SK-N-MC (cell line): ENCODE results near the gene MRPS30.
"Not testable (repeated sequence)": the region's sequence is repeated elsewhere in the genome, so short reads cannot be mapped to it uniquely, and the experiment has no call there.

Source experiments
- DNase-seq: peaks from one replicate; pipeline ENCODE4 v3.0.0-alpha.2; 2011; ENCODE audit warnings: low read depth, low spot score
- H3K27ac ChIP-seq: fragments of 200-600 bp; sonication (generic); 2 replicates; pipeline ENCODE4 v1.5.1; 2016; ENCODE audit warnings: mixed run types
- H3K36me3 ChIP-seq: fragments of 200-600 bp; sonication (generic); 2 replicates; pipeline ENCODE4 v1.6.1; 2017; ENCODE audit warnings: antibody characterized with exemption, low read length, mixed read lengths; ENCODE audit not compliant: insufficient read depth
- H3K4me3 ChIP-seq: fragments of 200-600 bp; sonication (generic); 2 replicates; pipeline ENCODE4 v1.5.1; 2016
- H3K9ac ChIP-seq: fragments of 200-600 bp; sonication (generic); 2 replicates; pipeline ENCODE4 v1.8.0; 2017; ENCODE audit warnings: mixed run types, mixed read lengths; ENCODE audit not compliant: insufficient read length
- H3K9me3 ChIP-seq: fragments of 200-600 bp; sonication (generic); 2 replicates; pipeline ENCODE4 v1.6.1; 2017; ENCODE audit warnings: low read depth, mild to moderate bottlenecking, antibody characterized with exemption, low read length, moderate library complexity, mixed read lengths
- EZH2 ChIP-seq: fragments of 200-600 bp; sonication (generic); IDR thresholded peaks from one replicate; pipeline ENCODE4 v1.6.1; 2017; ENCODE audit warnings: antibody characterized with exemption
- FOXP2 ChIP-seq: optimal IDR thresholded peaks from 2 replicates; pipeline ENCODE3; 2011; ENCODE audit warnings: mild to moderate bottlenecking, moderate library complexity; ENCODE audit not compliant: insufficient read depth; ENCODE audit errors: extremely low read length, control extremely low read depth
- POLR2AphosphoS5 ChIP-seq: IDR thresholded peaks from 2 replicates; pipeline ENCODE4 v1.6.1; 2012; ENCODE audit warnings: mild to moderate bottlenecking, low read depth, low read length, borderline replicate concordance

Gene MRPS30

DNA sequence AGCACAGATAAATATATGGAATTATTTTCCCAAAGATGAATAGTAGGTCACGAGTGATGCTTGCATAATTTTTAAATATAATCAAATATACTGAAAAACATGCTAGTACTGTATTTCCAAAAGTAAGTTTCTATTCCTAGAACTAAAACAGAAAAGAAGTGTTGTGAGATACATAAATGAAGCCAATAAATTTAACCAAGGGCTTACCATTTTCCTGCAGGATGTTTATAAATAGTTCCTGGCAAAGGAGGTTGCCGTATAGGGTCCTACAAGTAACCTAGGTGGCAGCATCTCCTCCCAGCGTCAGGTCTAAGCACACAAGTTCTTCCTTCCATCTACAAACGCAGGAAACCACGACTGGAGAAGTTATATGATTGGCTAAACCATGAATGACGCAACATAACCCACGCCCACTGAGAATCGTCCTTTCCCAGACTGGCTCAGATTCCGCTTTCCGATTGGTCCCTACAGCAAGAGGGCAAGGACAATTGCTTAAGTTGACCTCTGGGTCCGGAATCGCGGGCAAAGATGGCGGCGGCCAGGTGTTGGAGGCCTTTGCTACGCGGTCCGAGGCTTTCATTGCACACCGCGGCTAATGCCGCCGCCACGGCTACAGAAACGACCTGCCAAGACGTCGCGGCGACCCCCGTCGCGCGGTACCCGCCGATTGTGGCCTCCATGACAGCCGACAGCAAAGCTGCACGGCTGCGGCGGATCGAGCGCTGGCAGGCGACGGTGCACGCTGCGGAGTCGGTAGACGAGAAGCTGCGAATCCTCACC, at the start of gene MRPS30:
TSS of gene MRPS30 (plus strand) at position 513 of the 780 bp plus-strand sequence. CDS start at position 529, 16 bp downstream.
- DNase-seq: peak; percentile 98
- Histone ChIP-seq H3K36me3 (peaks cover 30% of the 10 kb centered on the region), H3K9me3 (no peaks in the 10 kb centered on the region), H3K9ac (peak within 1 kb of the TSS; percentile 84), H3K4me3 (peak within 1 kb of the TSS; percentile 99), H3K27ac (peak within 1 kb of the TSS; percentile 54; the same call in 1 of the 2 replicates)
- peak; percentile 89 for TF ChIP-seq POLR2AphosphoS5
- no peak for TF ChIP-seq EZH2
- TF ChIP-seq FOXP2: peak; percentile 79

DNA sequence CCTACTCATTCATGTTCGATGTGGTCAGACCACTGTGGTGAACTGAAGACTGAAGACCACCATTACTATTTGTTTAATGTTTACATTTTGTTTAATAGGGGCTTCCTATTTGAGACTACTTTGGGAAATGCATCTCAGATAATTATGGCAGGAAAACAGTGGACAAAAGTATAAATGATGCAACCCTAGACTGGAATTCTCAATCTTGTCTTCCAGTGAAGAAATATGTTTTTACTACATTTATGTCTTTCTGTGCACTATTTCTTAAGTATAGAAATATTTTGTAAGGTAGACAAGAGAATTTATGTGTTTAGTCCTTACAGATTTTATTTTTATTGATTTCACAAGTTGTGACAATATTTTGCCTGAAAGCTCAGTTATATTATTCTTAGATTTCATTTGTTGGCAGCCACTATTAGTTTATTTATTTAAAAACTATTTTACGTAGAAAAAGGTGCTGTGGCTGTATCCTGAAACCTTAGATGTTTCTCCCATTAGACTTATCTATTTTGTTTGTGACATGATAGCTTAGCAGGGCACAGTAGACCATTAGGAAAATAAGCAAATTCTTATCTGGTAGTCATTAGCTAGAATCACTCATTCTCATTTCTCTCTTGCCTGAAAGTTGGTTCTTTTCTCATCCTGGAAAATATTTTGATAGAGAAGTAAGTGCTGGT, 39.4 kb upstream of the MRPS30 start:
- H3K36me3 ChIP-seq: no peaks in the 10 kb centered on the region
- no peak overlapping the region for H3K27ac ChIP-seq
- no peak overlapping the region for H3K4me3 ChIP-seq
- no peak for DNase-seq
- no peak overlapping the region for H3K9ac ChIP-seq
- no peak for TF ChIP-seq FOXP2
- no peak for TF ChIP-seq POLR2AphosphoS5
- TF ChIP-seq EZH2: no peak
- H3K9me3 ChIP-seq: no peaks in the 10 kb centered on the region

DNA sequence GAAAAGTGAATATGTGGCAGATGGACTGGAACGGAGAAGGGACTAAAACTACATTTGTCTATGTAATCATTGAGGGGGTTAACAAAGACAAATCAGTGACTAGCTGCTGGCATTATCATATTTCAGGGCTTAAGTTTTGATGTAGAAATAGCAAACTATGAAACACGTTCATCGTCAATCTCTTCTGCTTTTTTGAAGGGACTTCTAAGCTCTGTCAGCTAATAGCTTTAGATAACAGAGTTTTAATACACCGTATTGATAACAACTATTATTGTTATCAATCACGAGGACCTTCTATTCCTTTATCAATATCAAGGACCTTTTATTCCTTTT, 38.9 kb upstream of the MRPS30 start:
- Histone ChIP-seq H3K9ac (no peak overlapping the region), H3K36me3 (no peaks in the 10 kb centered on the region), H3K9me3 (no peaks in the 10 kb centered on the region), H3K27ac (no peak overlapping the region), H3K4me3 (no peak overlapping the region)
- TF ChIP-seq POLR2AphosphoS5: no peak
- TF ChIP-seq EZH2: no peak
- no peak for TF ChIP-seq FOXP2
- DNase-seq: no peak

DNA sequence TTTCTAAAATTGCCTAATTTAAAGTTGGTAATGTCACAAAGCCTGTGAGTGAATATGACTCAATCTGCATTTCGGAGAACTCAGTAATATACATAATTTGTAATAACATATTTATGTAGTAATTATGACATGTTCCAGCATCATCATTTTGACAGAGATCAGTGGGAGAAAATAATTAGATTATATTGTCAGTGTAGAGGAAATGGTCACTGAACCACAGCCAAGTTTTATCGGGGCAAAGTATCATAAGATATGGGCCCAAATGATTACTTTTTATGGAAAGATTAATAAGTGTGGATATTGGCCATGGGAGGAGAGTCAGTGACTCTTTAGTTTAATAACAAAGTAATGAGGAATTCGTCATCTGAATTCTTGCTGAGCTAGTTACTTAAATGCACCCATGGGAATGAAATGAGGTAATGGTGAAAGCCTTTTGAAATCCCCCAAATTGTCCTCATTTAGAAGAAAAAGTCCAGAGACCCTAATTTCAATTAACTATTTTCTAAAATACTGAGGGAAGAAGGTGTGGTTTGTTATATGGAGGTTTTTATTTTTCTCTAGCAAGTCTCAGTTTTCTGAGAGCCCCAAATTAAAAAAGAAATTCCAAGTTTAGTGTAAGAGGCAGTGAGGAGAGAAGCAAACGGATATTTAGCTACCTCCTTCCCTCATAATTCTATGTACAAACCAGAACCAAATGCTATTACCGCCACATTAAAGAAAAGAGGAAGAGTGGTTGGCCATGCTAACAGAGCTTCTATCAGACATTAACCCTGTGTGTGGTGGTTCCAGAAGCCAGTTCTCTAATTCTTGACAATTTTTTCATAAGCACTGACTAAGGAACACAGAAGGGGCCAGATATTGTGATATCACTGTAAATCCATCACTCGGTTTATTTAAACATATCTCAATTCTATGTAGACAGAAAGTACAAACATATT, 37.7 kb upstream of the MRPS30 start:
- no peak for DNase-seq
- H3K4me3 ChIP-seq: 0 out of 2 replicates have a peak overlapping the region, but pooled peaks have one; percentile 1
- no peaks in the 10 kb centered on the region for H3K36me3 ChIP-seq
- H3K9me3 ChIP-seq: no peaks in the 10 kb centered on the region
- H3K27ac ChIP-seq: peak overlapping the region; percentile 59; the same call in 1 of the 2 replicates
- TF ChIP-seq POLR2AphosphoS5 (no peak), FOXP2 (no peak), EZH2 (no peak)
- H3K9ac ChIP-seq: no peak overlapping the region

DNA sequence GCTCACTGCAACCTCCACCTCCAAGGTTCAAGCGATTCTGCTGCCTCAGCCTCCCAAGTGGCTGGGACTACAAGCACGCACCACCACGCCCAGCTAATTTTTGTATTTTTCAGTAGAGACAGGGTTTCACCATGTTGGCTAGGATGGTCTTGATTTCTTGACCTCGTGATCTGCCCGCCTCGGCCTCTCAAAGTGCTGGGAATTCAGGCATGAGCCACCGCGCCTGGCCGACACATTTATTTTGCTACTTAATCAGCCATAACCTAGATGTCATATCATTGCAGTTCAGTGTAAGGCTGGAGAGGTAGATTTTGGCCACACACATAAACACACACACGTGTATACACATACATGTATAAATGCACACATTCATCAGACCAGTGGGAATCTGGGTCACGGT, 36.4 kb upstream of the MRPS30 start:
- not testable (repeated sequence) for H3K9ac ChIP-seq, H3K36me3 ChIP-seq, H3K9me3 ChIP-seq, H3K4me3 ChIP-seq, DNase-seq, H3K27ac ChIP-seq

DNA sequence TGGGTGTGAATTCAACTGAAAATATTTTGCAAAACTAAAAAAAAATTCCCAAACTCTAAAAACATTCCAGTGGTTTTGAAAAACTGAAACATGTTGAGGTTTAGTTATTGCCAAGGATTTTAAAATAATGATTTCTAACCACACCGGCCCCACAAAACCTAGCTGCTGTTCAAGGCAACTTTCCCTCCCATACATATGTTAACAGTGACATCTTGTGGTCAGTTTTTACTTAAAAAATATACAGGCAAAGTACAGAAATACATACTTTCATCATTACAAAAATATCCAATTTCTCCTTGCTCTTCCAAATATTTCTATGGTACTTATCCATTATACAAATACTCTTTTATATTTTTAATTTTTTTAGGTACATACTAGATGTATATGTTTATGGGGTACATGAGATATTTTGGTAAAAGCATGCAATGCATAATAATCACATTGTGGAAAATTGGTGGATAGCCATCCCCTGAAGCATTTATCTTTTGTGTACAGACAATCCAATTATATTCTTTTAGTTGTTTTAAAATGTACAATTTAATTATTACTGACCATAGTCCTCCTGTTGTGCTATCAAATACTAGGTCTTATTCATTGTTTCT, 34.4 kb upstream of the MRPS30 start:
- H3K36me3 ChIP-seq: no peaks in the 10 kb centered on the region
- H3K9me3 ChIP-seq: peaks cover 6% of the 10 kb centered on the region; the same call in 1 of the 2 replicates
- peak overlapping the region; percentile 58 for H3K27ac ChIP-seq
- TF ChIP-seq EZH2: no peak
- no peak for TF ChIP-seq FOXP2
- TF ChIP-seq POLR2AphosphoS5: no peak
- no peak overlapping the region for H3K9ac ChIP-seq
- peak overlapping the region; percentile 28; the same call in 1 of the 2 replicates for H3K4me3 ChIP-seq
- peak; percentile 85 for DNase-seq

DNA sequence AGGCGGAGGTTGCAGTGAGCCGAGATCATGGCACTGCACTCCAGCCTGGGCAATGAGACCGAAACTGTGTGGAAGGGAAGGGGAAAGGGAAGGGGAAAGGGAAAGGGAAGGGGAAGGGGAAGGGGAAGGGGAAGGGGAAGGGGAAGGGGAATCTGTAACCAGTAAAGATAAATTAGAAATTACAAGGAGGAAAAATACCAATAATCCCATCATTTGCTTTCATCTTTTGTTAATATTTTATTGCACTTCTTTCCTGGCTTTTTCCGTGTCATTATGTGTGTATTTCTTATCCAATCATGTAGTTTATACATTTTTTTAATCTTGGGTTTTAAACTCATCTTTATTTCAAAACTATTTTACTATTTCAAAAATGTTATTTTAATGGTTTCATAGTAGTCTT, 29.6 kb upstream of the MRPS30 start:
- TF ChIP-seq EZH2 (no peak), POLR2AphosphoS5 (no peak), FOXP2 (no peak)
- Histone ChIP-seq H3K36me3 (no peaks in the 10 kb centered on the region), H3K4me3 (no peak overlapping the region), H3K9me3 (peaks cover 6% of the 10 kb centered on the region; the same call in 1 of the 2 replicates), H3K27ac (no peak overlapping the region), H3K9ac (no peak overlapping the region)
- no peak for DNase-seq
